ENCODE measurements around the gene TMEM86B. TPM values are rescaled to one million over a fixed set of nuclear protein-coding genes. Genes with fewer than 3 reads are reported as not detected.
A peak's percentile ranks its signal among the peaks of the same experiment; 100 is the strongest.

Gene TMEM86B
- total and polyA plus RNA-seq, 2 experiments from 2014 or later = 1.1 to 3.2 TPM

GRCh38 chr19:55250262-55251036 lies 21.9 kb upstream of the TMEM86B start:
- ATAC-seq (no peak), DNase-seq (ENCODE audit: low spot score) (no peak)
- Histone ChIP-seq H3K27me3 (ENCODE audit: insufficient read depth) (no peaks in the 10 kb centered on the region), H3K9me2 (ENCODE audit: insufficient read depth) (no peaks in the 10 kb centered on the region), H4K20me1 (replicated peaks; ENCODE audit: insufficient read depth) (peaks cover 25% of the 10 kb centered on the region), H3K36me3 (ENCODE audit: insufficient read depth) (no peaks in the 10 kb centered on the region), H2AFZ (no peak overlapping the region), H3K4me2 (no peak overlapping the region), H3F3A (replicated peaks; ENCODE audit: low read depth) (0 out of 2 replicates have a peak, but pooled peaks cover 2% of the 10 kb centered on the region), H3K4me3 (no peak overlapping the region), H3K79me2 (replicated peaks; ENCODE audit: insufficient read depth) (peaks cover 81% of the 10 kb centered on the region), H3K27ac (ENCODE audit: low read depth) (no peak overlapping the region), H3K4me1 (ENCODE audit: insufficient read depth) (peaks cover 19% of the 10 kb centered on the region)
- H3K9me3 Mint-ChIP-seq = no peaks in the 10 kb centered on the region
- peaks cover 4% of the 10 kb centered on the region; the same call in 2 of the 3 replicates for H3K36me3 Mint-ChIP-seq (ENCODE audit: low read depth)
- peaks cover 29% of the 10 kb centered on the region for H3K4me1 Mint-ChIP-seq
- no peak overlapping the region; the same call in 2 of the 3 replicates for H3K4me3 Mint-ChIP-seq
- H3K27ac Mint-ChIP-seq = peak overlapping the region; percentile 22
- peaks cover 14% of the 10 kb centered on the region for H3K27me3 Mint-ChIP-seq (ENCODE audit: insufficient read depth, low read depth, poor library complexity)
- TF ChIP-seq CTCF (conservative IDR thresholded peaks at IDR 0.05; ENCODE audit: low read depth in 2 of 2) (no peak), JUNB (IDR thresholded peaks at IDR 0.05; ENCODE audit: unreplicated experiment) (no peak), EZH2 (IDR thresholded peaks at IDR 0.05; ENCODE audit: low read depth, unreplicated experiment) (no peak), ZNF114 (CRISPR knock-in tag; IDR thresholded peaks at IDR 0.05) (no peak), STAT1 (IDR thresholded peaks at IDR 0.05; ENCODE audit: unreplicated experiment) (no peak), CREB1 (CRISPR knock-in tag; IDR thresholded peaks at IDR 0.05; ENCODE audit: low read depth) (no peak), REST (IDR thresholded peaks at IDR 0.05; ENCODE audit: unreplicated experiment) (no peak), ZNF331 (CRISPR knock-in tag; IDR thresholded peaks at IDR 0.05; ENCODE audit: low read depth) (no peak), NANOG (IDR thresholded peaks at IDR 0.05; ENCODE audit: borderline replicate concordance) (no peak), POLR2AphosphoS5 (IDR thresholded peaks at IDR 0.05; ENCODE audit: low read depth) (no peak), ETS1 (IDR thresholded peaks at IDR 0.05) (no peak), EZH2phosphoT487 (IDR thresholded peaks at IDR 0.05; ENCODE audit: unreplicated experiment) (no peak), ZNF462 (CRISPR knock-in tag; IDR thresholded peaks at IDR 0.05) (no peak)

All from GM23338 (cell line).